HS-27A (cell line): ENCODE measurements around the gene SCRN3.
"Not testable (repeated sequence)": the region's sequence is repeated elsewhere in the genome, so short reads cannot be mapped to it uniquely, and the experiment has no call there.

Source experiments
- DNase-seq: peaks from one replicate; pipeline ENCODE4 v3.0.0-alpha.2; 2012; ENCODE audit warnings: low read depth, missing footprints

SCRN3 gene

DNA sequence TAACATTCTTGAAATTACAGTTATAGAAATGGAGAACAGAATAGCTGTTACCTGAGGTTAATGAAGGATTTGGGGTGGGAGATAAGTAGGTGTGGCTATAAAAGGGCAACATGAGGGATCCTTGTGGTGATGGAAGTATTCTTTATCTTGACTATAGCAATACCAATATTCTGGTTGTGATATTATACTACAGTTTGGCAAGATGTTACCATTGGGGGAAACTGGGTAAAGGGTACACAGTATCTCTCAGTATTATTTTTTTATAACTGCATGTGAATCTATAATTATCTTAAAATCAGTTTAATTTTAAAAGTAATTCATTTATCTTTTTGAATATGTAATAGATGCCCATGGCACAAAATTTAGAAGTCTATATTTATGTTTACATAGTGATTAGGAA lies 8.1 kb downstream of the SCRN3 start:
- no peak for DNase-seq

DNA sequence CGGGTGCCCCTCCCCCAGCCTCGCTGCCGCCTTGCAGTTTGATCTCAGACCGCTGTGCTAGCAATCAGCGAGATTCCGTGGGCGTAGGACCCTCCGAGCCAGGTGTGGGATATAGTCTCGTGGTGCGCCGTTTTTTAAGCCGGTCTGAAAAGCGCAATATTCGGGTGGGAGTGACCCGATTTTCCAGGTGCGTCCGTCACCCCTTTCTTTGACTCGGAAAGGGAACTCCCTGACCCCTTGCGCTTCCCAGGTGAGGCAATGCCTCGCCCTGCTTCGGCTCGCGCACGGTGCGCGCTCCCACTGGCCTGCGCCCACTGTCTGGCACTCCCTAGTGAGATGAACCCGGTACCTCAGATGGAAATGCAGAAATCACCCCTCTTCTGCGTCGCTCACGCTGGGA lies 14.5 kb downstream of the SCRN3 start:
- not testable (repeated sequence) for DNase-seq

DNA sequence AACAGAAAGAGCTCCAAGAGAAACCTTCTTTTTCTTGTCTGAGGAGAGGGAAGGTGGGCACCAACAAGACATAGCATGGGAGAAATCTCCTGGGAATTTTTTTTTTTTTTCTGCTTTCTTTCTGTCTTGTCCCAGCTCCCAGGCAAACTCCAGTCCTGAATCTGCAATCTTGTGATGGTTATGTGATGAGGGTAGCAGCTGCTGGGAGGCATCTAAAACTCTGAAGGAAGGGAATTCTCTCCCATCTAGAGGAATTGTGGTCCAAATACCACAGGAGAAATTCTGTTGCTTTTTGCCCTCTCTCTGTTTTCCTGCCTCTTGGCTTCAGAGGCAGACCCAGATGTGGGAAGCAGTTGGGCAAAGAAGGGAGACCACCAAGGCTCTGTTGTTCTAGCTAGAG lies 16.7 kb downstream of the SCRN3 start:
- no peak for DNase-seq

DNA sequence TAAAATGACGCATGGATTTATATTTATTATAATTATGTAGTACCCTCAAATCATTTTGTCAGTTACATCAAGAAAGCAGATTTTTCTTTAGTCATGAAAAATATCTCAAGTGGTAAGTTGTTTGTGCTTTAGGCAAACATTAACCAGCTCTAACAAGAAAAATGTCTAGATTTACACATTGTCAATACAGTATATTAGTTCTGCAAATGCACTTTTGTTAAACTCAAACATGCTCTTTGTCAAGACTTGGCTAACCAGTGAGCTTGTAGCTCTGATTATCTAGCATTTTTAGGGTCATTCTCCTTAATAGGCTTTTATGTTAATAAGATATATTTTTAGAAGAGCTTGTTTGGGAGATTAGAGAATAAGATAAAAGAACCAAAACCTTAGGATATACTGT lies 32.7 kb downstream of the SCRN3 start:
- no peak for DNase-seq

DNA sequence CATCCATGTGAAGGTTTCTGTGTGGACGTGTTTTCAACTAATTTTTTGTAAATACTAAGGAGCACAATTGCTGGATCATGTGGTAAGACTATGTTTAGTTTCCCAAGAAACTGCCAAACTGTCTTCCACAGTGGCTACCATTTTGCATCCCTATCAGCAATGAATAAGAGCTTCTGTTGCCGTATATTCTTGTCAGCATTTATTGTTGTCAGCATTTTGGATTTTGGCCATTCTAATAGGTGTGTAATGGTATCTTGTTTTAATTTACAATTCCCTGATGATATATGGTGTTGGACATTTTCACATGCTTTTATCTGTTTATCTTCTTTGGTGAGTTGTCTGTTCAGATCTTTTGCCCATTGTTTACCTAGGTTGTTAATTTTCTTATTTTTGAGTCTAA lies 34.5 kb downstream of the SCRN3 start:
- DNase-seq, result no peak

DNA sequence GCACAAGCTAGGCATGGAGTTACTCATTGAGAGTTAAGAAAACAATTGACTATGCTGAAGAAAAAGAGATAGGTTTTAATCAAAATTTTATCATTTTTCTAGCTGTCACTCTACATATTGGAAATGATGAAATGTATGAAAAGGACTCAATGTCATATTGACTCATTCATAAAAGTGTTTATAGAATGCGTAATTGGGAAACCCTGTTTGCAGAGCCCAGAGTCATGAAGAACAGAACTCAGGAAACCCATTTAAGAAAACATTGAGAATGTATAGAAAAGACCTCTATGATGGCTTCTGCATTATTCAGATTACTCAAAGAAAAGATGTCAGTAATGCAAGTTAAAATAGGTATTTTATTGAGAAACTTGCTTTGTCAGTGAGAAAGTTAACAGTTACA lies 36.4 kb downstream of the SCRN3 start:
- DNase-seq, result no peak

DNA sequence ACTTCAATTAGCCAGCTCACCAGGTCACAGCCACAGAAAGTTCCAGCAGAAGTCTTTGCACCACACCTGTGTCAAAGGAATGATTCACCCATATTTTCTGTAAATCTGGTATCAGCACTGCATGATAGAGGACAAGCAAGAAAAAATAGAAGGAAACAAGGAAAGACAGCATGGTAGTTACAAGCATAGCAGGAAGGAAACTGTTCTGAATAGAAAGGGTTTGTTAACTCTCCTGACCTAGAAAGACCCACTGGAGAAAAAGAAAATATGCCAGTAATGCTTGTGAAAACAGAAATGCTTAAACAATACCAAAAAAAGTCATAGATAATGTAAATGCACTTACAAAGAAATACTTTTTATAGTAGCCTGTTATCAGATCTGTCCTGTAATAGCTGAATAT lies 40.8 kb downstream of the SCRN3 start:
- no peak for DNase-seq

DNA sequence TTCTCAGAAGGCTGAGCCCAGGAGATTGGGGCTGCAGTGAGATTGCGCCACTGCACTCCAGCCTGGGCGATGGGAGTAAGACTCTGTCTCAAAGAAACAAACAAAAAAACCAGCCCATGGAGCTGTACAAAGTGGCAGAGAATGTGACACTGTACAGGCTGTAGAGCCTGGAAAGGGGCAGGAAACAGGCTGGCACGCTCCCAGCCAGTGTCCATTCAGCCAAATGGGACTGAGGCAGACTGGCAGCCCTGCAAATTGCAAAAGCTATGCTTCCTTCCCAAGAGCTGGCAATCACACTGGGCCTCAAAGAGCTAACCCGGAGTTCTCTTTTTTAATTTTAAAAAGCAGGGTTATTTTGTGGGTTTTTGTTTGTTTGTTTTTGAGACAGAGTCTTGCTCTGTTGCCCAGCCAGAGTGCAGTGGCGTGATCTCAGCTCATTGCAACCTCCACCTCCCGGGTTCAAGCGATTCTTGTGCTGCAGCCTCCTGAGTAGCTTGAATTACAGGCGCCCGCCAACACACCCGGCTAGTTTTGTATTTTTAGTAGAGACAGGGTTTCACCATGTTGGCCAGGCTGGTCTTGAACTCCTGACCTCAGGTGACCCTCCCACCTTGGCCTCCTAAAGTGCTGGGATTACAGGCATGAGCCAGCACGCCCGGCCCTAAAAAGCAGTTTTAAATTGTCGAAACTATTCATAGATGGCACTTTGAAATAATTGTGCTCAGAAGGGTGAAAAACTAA lies 42.8 kb downstream of the SCRN3 start:
- DNase-seq, result no peak

DNA sequence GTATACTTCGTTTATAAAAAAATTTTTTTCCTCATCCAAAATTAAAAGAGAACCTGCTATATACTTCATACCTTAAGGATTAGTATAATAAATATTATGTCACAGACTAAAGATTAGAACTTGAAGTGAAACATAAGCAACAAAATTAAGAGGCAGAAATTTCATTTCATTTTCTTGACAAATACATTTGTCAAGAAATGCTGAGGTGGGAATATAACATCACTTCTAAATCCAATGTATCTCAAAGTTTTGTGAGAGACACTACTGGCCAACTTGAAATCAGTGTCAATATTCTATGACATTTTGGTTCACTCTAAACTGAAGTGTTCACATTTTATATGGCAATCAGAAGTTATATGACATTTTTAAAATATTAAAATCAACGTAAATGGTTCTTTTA lies 43.8 kb downstream of the SCRN3 start:
- DNase-seq, result no peak

DNA sequence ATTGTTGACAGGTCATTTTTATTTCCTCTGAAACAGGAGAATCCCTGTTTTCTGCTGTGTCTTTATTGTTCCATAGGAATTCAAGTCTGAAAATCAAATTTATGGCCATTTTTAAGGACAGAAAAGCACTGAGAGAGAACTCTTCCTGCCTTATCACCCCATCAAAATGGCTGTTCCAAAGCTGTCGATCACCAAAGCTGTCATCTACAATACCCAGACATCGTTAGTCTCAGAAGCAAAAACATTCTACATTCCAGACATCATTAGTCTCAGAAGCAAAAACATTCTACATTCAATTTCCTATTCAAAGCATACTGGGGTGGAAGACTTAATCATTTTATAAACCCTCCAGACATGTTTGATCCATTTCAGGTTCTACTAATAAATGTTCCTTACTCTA lies 44.4 kb downstream of the SCRN3 start:
- DNase-seq, result no peak

DNA sequence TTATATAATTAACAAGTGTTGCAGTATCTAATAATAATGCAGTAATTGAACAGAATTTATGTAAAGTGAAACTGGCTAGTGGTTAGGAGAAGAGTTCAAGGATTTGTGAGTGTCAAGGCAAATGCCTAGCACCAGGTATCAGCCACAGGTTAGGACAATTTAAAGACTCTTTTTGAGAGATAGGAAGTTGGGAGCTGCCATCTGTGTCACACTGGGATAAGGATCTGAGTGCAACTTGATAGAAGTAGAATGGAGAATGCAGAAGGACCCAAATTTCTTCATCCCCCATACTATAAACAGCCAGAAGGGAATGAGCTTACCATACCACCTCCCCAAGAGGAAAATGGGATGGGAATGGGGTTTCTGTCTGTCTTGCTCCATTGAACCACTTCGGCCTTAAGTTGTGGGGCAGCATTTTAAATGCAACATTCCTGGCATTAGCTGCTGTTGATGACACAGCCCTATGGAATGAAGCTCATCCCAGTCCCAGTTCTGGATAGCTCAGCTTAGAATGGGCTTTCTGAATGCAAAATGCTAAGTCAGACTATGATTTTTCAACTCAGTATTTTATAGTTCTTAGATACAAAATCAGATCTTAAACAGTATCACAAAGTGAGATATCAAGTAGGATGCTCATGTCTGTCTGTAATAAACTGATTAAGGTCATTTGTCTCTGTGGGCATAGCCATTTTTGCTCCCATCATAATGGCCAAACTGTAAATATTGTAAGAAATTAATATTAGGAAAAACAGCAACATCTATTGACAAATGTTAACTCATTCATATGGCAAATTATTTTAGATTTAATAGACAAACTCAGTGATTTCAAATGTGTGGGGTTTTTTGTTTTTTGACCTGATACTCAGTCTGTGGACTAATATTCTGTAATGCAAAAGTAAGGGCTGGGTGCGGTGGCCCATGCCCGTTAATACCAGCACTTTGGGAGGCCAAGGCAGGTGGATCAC lies 47.3 kb downstream of the SCRN3 start:
- peak; percentile 60 for DNase-seq

DNA sequence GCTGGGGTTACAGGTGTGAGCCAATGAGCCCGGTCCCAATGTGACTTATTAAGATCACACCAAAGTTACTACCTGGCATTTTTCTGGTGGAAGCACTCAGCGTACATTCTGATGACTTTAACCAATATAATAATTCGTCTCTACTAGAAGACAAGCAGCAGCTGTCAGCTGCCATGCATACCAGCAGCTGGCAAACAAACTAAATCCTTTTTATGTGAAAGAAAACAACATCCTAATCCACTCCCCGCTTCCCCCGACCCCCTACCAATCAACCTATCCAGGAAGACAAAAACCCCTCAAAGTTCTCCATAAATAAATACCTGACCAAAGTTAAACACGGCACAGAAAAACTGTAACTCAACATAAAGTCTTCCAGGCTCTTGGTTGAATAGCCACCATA lies 49.2 kb downstream of the SCRN3 start:
- DNase-seq, result no peak

DNA sequence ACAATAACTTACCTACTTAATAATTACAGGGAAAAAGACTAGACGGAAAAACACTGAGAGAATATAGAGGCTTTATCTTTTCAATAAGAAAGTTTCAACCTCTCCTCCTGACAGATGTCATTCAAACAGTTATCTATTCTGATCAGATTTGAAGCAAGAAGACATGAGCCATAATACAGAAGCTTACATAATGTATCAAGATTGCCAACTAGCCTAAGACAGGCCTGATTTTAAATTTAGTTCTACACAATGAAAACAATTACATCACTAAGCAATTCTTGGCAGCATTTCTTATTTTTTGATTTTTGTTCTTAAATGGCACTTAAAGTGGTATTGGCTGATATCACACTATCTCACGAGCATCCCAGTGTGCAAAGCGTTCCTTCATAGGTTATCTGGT lies 49.7 kb downstream of the SCRN3 start:
- DNase-seq, result no peak

DNA sequence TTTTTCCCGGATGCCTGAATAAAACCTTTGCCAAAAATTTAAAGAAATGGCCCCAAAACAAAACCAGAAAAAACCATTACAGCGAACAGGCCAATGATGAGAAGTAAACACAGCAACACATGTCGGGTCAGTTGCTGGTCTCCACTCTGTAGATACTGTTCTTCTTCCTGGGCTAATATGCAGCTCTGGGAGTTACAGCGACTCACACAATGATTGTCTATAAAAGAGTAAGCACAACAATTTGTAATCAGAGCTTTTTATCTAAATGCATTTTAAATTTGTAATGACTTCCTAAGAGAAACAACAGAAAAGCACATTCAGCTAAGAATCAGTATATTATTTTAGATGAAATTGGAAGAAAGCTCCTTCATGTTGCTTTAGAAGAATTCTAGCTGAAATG lies 51.0 kb downstream of the SCRN3 start:
- DNase-seq, result no peak

DNA sequence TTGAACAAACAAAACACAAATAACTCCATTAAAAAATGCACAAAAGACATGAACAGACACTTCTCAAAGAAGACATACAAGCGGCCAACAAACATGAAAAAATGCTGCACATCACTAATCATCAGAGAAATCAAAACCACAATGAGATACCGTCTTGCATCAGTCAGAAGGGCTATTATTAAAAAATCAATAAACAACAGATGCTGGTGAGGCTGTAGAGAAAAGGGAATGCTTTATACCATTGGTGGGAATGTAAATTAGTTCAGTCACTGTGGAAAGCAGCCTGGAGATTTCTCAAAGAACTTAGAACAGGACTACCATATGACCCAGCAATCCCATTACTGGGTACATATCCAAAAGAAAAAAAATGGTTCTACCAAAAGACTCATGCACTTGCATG lies 53.5 kb downstream of the SCRN3 start:
- no peak for DNase-seq

DNA sequence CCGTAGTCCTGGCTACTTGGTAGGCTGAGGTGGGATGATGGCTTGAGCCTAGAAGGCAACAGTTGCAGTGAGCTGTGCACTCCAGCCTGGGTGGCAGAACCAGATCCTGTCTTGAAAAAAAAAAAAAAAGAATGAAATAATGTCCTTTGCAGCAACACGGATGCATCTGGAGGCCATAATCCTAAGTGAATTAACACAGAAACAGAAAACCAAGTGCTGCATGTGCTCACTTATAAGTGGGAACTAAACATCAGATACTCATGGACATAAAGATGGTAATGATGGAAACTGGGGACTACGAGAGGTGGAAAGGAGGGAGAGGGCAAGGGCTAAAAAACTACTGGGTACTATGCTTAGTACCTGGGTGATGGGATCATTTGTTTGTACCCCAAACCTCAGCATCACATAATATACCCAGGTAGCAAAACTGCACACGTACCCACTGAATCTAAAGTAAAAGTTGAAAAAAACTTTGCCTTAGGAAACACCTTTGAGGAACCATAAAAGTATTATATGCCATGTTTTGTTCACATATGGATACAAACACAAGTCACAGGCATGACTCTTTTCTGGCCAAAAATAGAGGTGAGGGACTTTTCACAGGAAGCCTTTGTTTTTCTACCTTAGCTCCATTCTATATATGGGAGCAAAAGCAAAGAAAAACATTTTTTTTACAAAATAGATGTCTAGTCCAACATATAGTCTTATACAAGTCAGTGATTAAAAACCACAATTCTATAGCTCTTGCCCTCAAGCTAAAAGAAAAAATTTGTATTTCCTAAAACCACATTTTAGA lies 54.7 kb downstream of the SCRN3 start:
- no peak for DNase-seq

DNA sequence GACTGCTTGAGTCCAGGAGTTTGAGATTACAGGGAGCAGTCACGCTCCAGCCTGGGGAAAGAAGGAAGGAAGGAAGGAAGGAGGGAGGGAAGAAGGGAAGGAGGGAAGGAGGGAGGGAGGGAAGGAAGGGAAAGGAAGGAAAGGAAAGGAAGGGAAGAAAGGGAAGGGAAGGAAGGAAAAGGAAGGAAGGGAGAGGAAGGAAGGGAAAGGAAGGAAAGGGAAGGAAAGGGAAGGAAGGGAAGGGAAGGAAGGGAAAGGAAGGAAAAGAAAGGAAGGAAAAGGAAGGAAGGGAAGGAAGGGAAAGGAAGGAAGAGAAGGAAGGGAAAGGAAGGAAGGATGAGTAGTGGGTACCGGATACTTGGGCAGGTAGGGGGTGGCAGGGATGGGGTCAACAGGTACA lies 59.0 kb downstream of the SCRN3 start:
- DNase-seq, result no peak

DNA sequence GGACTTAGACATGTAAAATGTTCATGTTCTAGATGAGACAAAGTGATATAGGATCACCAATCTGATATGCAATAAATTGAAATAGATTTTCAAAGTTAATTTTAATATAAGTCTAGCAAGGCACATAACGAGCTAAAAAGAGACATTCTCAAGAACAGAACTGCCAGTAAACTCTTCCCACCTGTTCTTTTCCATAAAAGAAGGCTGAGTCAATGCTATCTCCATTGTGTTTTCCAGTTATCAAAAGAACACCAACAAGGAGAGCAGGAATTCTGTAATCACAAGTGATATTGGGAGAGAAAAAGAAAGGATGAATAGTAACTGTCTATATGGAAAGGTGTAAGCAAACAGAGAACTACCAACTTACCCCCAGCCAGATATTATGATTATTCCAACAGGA lies 65.7 kb downstream of the SCRN3 start:
- DNase-seq, result no peak

DNA sequence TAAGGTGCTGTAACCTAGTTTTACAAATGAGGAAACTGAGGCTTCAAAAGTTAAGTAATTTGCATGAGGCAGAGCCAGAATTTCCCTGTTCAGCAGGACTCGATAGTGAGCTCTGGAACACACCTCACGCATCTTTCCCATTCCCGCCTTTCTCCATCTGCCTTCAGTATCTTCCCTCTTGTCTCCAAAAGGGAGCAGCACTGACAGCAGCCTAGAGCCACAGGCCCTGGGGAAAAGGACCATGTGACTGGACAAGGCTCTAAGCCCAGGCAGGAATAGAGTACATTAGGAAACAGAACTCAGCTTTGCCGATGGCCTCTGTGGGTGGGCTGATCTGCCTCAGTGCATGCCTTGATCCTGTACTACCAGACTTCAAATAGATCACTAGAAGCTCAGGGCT lies 69.8 kb downstream of the SCRN3 start:
- no peak for DNase-seq

DNA sequence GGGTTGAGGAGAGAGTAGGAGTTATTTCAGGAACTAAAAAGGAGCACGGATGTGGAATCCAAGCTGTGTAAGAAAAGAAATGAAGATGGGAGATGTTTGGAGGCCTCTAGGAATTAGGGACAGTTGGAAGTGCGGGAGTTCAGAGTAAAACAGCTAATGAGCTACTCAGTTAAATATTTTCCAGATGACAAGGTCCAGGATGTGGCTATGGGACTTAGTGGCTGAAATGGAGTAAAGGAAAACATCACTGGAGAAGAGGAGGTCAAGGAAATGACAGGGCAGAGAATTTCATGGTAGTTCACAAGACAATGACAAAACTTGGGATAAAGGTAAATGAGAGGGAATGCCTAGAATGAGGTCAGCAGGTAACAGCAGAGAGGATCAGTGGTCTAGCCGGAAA lies 78.3 kb downstream of the SCRN3 start:
- no peak for DNase-seq

DNA sequence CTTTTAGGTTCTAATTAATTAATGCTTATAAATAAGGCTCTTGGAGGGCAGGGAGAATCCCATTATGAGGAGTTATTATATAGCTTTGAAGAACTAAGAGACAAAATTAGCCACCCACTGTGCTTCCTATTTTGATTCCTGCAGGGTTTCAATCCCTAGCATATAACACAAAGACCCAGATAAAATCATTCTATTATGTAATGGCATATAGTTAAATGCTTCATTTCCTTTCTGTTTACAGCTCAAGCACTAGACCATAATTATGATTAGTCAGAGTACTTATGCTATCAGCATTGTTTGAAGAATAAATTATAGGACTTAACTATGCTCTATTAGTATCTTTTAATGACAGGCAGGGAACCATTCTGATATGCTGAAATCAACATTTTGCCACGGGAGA lies 82.2 kb downstream of the SCRN3 start:
- no peak for DNase-seq
